ENCODE results near the gene TCERG1.

DNA sequence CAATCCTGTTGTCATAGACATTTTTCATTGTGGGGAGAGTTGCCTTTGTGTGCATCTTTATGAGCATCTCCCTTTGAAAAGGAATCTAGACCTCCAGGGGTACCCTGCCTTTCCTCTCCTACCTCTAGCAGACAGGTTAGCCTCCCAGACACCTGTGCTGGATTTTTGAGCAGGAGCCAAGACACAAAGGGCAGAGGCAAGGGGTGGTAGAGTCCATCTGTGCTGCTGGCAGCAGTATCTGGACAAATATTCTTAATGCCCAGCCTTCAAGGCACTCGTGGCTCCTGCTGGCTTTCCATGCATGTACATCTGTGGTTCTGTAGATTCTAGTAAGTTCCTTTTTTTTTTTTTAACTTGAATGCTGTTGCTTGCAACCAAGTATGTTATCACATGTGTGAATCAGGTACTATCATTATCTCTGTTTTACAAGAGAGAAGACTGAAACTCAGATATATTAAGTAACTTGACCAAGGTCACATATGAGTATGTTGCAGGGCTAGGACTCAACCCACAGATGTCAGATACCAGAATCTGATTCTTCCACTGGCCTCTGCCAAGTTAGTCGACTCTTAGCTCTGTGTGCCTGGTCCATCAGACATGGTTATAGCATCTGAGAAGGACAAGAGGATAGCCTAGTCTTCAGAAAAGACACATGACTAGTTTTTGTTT, 101.8 kb downstream of the TCERG1 start:
- TF ChIP-seq, protein P1, sequence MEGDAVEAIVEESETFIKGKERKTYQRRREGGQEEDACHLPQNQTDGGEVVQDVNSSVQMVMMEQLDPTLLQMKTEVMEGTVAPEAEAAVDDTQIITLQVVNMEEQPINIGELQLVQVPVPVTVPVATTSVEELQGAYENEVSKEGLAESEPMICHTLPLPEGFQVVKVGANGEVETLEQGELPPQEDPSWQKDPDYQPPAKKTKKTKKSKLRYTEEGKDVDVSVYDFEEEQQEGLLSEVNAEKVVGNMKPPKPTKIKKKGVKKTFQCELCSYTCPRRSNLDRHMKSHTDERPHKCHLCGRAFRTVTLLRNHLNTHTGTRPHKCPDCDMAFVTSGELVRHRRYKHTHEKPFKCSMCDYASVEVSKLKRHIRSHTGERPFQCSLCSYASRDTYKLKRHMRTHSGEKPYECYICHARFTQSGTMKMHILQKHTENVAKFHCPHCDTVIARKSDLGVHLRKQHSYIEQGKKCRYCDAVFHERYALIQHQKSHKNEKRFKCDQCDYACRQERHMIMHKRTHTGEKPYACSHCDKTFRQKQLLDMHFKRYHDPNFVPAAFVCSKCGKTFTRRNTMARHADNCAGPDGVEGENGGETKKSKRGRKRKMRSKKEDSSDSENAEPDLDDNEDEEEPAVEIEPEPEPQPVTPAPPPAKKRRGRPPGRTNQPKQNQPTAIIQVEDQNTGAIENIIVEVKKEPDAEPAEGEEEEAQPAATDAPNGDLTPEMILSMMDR (IDR thresholded peaks at IDR 0.05): no peak
- TF ChIP-seq REST (IDR thresholded peaks at IDR 0.05; ENCODE audit: insufficient read depth in 1 of 2, low read depth in 2 of 2, low read length in 1 of 2) (no peak), POLR2AphosphoS5 (IDR thresholded peaks at IDR 0.05; ENCODE audit: low read depth, low read length) (no peak), SIN3A (IDR thresholded peaks at IDR 0.05; ENCODE audit: borderline replicate concordance, insufficient read depth, low read depth, low read length) (no peak), TCF7L2 (IDR thresholded peaks at IDR 0.05; ENCODE audit: low read depth, low read length) (no peak)
